Effector memory CD4-positive, alpha-beta T cell (primary cell): ENCODE measurements around the gene PSMD3.

Experiments used
- DNase-seq, 3 donors: peaks; one replicate each; pipeline ENCODE4 v3.0.0-alpha.2; 2020
- H3K27ac ChIP-seq: 2 replicates; pipeline ENCODE4 v1.7.0; 2013; ENCODE audit warnings: mild to moderate bottlenecking, low read length, moderate library complexity; ENCODE audit not compliant: insufficient read depth, poor library complexity, severe bottlenecking
- H3K27me3 ChIP-seq: replicated peaks from 2 replicates; pipeline ENCODE4 v1.7.0; 2013; ENCODE audit warnings: mild to moderate bottlenecking, low read length; ENCODE audit not compliant: insufficient read depth, control insufficient read depth, poor library complexity, severe bottlenecking
- H3K36me3 ChIP-seq: 2 replicates; pipeline ENCODE4 v1.7.0; 2013; ENCODE audit warnings: mild to moderate bottlenecking, low read length, moderate library complexity; ENCODE audit not compliant: control insufficient read depth, insufficient read depth
- H3K4me1 ChIP-seq: 2 replicates; pipeline ENCODE4 v1.7.0; 2013; ENCODE audit warnings: low read length, mild to moderate bottlenecking; ENCODE audit not compliant: control insufficient read depth, insufficient read depth, poor library complexity, severe bottlenecking
- H3K4me3 ChIP-seq: 2 replicates; pipeline ENCODE4 v1.7.0; 2013; ENCODE audit warnings: low read length, low read depth, mild to moderate bottlenecking; ENCODE audit not compliant: insufficient read depth, poor library complexity, severe bottlenecking
- H3K9me3 ChIP-seq: 2 replicates; pipeline ENCODE4 v1.7.0; 2013; ENCODE audit warnings: mild to moderate bottlenecking, low read length, moderate library complexity; ENCODE audit not compliant: control insufficient read depth

The PSMD3 gene

DNA sequence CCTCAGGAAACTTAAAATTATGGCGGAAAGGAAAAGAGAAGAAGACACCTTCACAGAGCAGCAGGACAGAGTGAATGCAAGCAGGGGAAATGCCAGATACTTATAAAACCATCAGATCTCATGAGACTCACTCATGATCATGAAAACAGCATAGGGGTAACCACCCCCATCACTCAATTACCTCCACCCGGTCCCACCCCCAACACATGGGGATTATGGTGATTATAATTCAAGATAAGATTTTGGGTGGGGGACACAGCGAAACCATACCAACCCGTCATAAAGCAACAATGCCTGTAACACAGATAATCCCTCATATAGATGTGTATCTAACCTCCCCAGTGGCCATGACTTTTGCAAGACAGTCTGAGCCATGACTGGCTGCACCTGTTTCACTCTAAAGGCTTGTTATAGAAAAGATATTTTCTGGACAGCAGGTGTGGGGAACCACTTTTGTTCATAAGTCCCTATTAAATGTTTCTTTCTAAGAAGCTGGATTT lies 24.8 kb upstream of the PSMD3 start:
- Histone ChIP-seq H3K36me3 (no peaks in the 10 kb centered on the region), H3K4me1 (peaks cover 6% of the 10 kb centered on the region), H3K4me3 (no peak overlapping the region), H3K9me3 (no peaks in the 10 kb centered on the region), H3K27me3 (no peaks in the 10 kb centered on the region), H3K27ac (no peak overlapping the region)
- DNase-seq, result no peak

DNA sequence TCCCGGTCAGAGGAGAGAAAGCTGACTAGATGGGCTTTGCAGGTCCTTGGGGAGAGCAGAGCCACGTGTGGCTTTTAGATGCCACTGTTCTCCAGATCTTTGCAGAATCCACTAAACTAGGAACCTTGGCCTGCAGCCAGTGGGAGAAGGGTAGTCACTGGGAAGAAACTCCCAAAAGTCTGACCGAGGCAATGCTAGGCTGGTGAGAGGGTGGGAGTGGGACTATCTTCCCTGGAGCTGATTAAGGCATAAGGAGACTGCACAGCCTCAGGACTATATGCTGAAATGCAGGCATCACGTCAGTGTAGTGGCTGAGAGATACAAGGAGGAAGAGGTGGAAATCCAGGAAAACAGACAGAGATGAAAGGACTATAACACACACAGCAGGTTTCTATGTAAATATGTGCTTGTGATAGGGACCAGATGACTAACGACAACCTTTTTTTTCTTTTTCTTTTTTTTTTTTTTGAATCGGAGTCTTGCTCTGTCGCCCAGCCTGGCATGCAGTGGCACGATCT lies 20.0 kb upstream of the PSMD3 start:
- H3K9me3 ChIP-seq, result no peaks in the 10 kb centered on the region
- no peak overlapping the region for H3K27ac ChIP-seq
- H3K27me3 ChIP-seq, result no peaks in the 10 kb centered on the region
- H3K4me3 ChIP-seq, result no peak overlapping the region
- peaks cover 13% of the 10 kb centered on the region for H3K4me1 ChIP-seq
- no peak for DNase-seq
- no peaks in the 10 kb centered on the region for H3K36me3 ChIP-seq

DNA sequence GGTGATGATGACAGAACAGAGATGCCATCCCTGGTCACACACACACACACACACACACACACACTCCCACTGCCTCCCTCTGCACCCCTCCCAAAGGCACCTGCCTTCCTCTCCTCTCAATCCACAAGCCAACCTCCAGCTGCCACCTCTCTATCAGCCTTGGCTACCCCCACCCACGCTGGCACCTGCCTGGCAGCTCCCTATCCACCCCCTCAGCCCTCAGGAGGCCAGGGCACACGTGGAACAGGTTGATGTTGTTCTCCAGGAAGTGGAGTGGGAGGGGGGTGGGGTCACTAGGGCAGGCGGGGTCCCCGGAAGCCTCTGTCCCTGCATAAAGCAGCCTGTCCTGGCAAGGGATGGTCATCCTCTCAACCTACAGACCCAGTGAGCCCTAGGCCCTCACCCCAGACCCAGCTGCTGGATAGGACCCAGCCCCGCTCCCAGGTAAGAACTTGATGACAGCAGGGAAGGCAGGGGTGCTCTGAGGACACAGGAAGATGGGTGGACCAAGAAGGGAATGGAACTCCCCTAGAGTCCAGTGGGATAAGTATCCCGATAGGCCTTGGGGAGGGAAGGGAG lies 17.9 kb upstream of the PSMD3 start, which contains the start of gene GSDMA:
TSS of gene GSDMA (plus strand) at position 363 of the 579 bp plus-strand sequence. CDS start 2,684 bp downstream, outside the sequence.
- Histone ChIP-seq H3K27ac (no peak within 1 kb of the TSS), H3K27me3 (no peaks in the 10 kb centered on the region), H3K36me3 (no peaks in the 10 kb centered on the region), H3K4me1 (peaks cover 13% of the 10 kb centered on the region), H3K4me3 (no peak within 1 kb of the TSS), H3K9me3 (no peaks in the 10 kb centered on the region)
- DNase-seq, result no peak

DNA sequence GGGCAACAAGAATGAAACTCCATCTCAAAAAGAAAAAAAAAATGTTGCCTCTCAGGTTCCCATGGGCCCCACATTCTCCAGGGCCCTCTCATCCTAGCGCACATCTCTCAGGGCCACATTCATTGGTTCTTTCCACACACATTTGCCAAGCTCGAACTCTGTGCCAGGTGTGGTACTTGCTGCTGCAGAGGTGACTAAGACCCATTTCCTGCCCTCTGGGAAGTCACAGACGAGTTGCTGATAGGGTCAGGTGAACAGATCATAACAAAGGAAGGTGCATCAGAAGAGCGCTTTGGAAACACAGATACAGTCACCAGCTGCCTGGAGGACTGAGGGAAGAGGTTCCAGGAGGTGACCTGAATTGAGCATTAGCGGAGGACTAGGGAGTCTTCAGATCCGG lies 16.8 kb upstream of the PSMD3 start:
- Histone ChIP-seq H3K4me1 (peaks cover 13% of the 10 kb centered on the region), H3K36me3 (no peaks in the 10 kb centered on the region), H3K9me3 (no peaks in the 10 kb centered on the region), H3K4me3 (no peak overlapping the region), H3K27me3 (no peaks in the 10 kb centered on the region), H3K27ac (no peak overlapping the region)
- DNase-seq, result peak in 1 of 3 donors; percentile 21

DNA sequence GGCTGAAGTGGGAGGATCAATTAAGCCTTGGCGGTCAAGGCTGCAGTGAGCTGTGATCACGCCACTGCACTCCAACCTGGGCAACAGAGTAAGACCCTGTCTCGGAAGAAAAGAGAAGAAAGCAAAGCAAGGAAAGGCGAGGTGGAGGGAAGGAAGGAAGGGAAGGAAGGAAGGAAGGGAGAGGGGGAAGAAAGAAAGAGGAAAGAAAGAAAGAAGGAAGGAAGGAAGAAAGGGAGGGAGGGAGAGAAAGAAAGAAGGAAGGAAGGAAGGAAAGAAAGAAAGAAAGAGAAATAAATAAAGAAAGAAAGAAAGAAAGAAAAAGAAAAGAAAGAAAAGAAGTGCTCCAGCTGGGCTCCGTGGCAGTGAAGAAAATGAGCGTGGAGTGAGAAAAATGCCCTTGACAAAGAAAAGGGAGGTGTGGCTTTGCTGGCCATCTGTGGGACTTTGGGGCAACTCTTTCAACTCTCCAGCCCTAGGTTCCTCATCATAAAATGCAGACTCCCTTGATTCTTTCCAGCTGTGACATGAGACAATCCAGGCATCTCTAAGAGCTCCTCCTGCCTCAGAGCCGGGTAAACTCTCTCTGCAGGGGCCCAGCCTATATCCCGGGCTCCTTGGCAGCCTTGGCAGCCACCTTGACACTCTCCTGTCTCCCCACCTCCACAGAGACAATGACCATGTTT lies 15.4 kb upstream of the PSMD3 start:
- peaks cover 13% of the 10 kb centered on the region for H3K4me1 ChIP-seq
- H3K27ac ChIP-seq, result no peak overlapping the region
- H3K9me3 ChIP-seq, result no peaks in the 10 kb centered on the region
- H3K36me3 ChIP-seq, result no peaks in the 10 kb centered on the region
- no peak overlapping the region for H3K4me3 ChIP-seq
- H3K27me3 ChIP-seq, result no peaks in the 10 kb centered on the region
- no peak for DNase-seq

DNA sequence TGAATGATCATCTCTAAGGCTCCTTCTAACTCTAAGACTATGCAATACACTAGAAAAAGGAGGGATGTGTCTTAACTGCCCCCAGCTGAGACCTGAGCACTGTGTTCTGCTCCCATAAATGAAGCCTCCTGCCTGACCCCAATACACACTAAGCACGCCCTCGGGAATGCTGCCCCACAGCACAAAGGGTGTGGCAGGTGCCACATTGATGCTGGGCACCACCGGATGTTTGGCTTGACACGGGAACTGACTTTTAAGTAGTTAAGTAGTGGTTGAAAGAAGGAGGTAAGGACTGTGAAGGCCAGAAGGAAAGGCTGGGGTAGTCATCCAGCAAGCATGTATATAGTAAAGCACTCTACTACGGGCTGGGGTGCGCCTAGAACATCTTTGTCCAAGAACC lies 13.8 kb upstream of the PSMD3 start:
- Histone ChIP-seq H3K4me1 (peaks cover 13% of the 10 kb centered on the region), H3K36me3 (no peaks in the 10 kb centered on the region), H3K27ac (no peak overlapping the region), H3K9me3 (no peaks in the 10 kb centered on the region), H3K27me3 (no peaks in the 10 kb centered on the region), H3K4me3 (no peak overlapping the region)
- DNase-seq, result no peak

DNA sequence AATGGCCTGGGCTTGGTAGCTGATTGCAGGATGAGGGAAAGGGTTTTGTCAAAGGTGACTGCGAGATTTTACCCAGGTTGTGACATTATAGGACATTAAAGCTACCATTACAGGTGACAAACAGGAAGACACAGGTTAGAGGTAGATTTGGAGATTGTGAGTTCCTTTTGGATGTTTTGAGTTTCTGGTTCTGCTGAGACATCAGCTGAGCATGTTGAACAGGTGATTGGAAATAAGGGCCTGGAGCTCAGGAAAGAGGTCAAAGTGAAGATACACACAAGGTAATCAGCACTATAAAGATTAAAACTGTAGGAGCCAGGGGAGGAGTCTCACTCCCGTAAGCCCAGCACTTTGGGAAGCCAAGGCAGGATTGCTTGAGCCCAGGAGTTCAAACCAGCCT lies 11.8 kb upstream of the PSMD3 start:
- Histone ChIP-seq H3K27ac (no peak overlapping the region), H3K36me3 (no peaks in the 10 kb centered on the region), H3K4me3 (no peak overlapping the region), H3K9me3 (no peaks in the 10 kb centered on the region), H3K27me3 (no peaks in the 10 kb centered on the region), H3K4me1 (no peaks in the 10 kb centered on the region)
- no peak for DNase-seq

DNA sequence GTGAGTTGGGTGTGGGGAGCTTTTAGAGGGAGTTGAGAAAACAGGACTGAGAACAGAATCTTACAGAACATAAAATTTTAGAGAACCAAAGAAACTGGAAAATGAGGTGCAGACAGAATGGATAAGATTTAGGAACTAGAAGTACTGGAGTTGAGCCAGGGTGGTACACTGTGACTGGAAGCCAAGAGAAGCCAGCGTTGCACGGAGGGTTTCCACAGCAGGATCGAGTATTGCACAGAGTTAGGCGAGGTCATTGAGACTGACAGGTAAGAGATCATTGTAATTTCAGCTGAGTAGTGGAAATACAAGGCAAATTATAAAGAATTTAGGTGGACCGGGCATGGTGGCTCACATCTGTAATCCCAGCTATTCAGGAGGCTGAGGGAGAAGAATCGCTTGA lies 11.2 kb upstream of the PSMD3 start:
- Histone ChIP-seq H3K36me3 (no peaks in the 10 kb centered on the region), H3K4me3 (no peak overlapping the region), H3K4me1 (no peaks in the 10 kb centered on the region), H3K27me3 (no peaks in the 10 kb centered on the region), H3K27ac (no peak overlapping the region), H3K9me3 (no peaks in the 10 kb centered on the region)
- DNase-seq, result no peak

DNA sequence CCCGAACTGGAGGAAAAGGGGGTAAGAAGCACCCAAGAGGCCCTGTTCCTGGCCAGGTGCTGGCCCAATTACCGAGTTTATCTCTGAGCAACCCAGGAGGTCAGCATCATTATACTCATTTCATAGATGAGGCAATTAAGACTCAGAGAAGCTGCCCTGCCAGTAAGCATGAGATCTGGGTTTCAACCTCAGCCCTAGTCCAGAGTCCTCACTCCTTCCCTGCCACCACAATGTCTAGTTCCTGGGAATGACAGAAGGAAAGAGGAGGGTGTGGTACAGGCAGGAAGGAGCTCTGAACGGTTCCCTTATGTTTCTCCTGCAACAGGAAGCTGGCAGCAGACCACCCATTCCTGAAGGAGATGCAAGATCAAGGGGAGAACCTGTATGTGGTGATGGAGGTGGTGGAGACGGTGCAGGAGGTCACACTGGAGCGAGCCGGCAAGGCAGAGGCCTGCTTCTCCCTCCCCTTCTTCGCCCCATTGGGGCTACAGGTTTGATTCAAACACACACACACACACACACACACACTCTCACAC lies 10.4 kb upstream of the PSMD3 start:
- Histone ChIP-seq H3K27ac (no peak overlapping the region), H3K27me3 (no peaks in the 10 kb centered on the region), H3K9me3 (no peaks in the 10 kb centered on the region), H3K36me3 (no peaks in the 10 kb centered on the region), H3K4me3 (no peak overlapping the region), H3K4me1 (no peaks in the 10 kb centered on the region)
- no peak for DNase-seq

DNA sequence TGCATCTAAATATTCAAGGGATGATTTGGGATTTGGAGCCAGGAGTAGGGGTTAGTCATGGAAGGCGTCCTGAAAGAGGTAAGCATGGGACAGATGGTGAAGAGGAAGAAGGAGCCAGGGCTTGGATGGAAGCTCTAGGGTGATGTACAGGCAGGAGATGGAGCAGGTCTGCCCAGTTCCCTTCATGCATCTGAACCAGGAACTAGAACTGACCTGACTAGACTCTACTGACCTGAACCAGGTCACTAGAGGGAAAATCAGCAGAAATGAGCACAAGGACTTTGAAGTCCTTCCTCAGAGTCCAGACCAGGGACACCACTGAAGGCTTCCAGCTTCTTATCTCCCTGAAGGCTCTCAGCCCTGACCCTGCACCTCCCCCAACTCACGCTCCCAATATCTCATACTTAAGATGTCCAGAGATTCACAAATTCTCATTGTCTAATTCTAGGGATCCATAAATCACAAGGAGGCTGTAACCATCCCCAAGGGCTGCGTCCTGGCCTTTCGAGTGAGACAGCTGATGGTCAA lies 9.5 kb upstream of the PSMD3 start:
- Histone ChIP-seq H3K4me3 (no peak overlapping the region), H3K36me3 (no peaks in the 10 kb centered on the region), H3K27me3 (no peaks in the 10 kb centered on the region), H3K9me3 (no peaks in the 10 kb centered on the region), H3K4me1 (no peaks in the 10 kb centered on the region), H3K27ac (no peak overlapping the region)
- DNase-seq, result no peak
